Measurements from ENCODE around the gene PDCL3.

DNA sequence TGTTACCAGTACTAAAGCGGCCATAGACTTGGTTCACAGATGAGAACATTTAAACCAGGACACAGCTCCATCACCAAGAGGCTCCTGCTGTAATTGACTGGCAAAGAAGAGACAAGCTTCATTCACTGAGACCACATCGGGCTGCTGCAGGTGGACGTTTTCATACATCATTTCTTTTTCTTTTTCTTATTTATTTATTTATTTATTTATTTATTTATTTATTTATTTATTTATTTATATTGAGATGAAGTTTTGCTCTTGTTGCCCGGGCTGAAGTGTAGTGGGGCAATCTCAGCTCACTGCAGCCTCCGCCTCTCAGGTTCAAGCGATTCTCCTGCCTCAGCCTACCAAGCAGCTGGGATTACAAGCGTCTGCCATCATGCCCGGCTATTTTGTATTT lies 33.6 kb upstream of the PDCL3 start:
- TF ChIP-seq GATA2 (IDR thresholded peaks at IDR 0.05; ENCODE audit: low read depth, low read length) (no peak), GATA3 (IDR thresholded peaks at IDR 0.05; ENCODE audit: low read depth, low read length) (no peak)

All from SH-SY5Y (cell line).